SK-N-SH (cell line): ENCODE data around the gene CD83. TPM values are rescaled to one million over a fixed set of nuclear protein-coding genes. Genes with fewer than 3 reads are reported as not detected.

ENCODE experiments used
- CTCF ChIA-PET: fragments of 300-600, 350-600 bp; formaldehyde crosslinking; extraction: SDS; loops from one replicate; lab custom pipeline; 2021; lab: Yijun Ruan, JAX
- POLR2A ChIA-PET: fragments of 350-600 bp; sonication (Branson Sonifier 250); formaldehyde crosslinking; extraction: SDS; loops from one replicate; lab custom pipeline; 2020; ENCODE audit warnings: antibody characterized with exemption, inconsistent platforms; lab: Yijun Ruan, JAX
- DNase-seq: peaks from one replicate; pipeline ENCODE4 v3.0.0; 2012
- H2AFZ ChIP-seq: fragments of 200-600 bp; sonication (generic); 2 replicates; pipeline ENCODE4 v1.8.1; 2016; ENCODE audit warnings: antibody characterized with exemption, mild to moderate bottlenecking, low read depth
- H3F3A ChIP-seq: fragments of 200-600 bp; sonication (generic); replicated peaks from 2 replicates; pipeline ENCODE3; 2016; ENCODE audit warnings: antibody characterized with exemption, mild to moderate bottlenecking; ENCODE audit not compliant: insufficient read depth
- H3K27ac ChIP-seq, 2 experiments: fragments of 200-500 bp in 1 of 2; fragments of 200-600 bp in 1 of 2; sonication (Bioruptor generic) in 1 of 2; sonication (generic), shearing (Covaris generic) in 1 of 2; 2 replicates each; pipeline versions ENCODE4 v1.5.1 to v1.6.1; 2014 to 2016; ENCODE audit warnings: low read depth in 2 of 2, inconsistent platforms in 1 of 2, low read length in 1 of 2, mild to moderate bottlenecking in 1 of 2, mixed read lengths in 1 of 2
- H3K27me3 ChIP-seq: fragments of 200-600 bp; sonication (generic), shearing (Covaris generic); 2 replicates; pipeline ENCODE4 v1.6.1; 2016; ENCODE audit warnings: mixed run types; ENCODE audit not compliant: insufficient read depth
- H3K36me3 ChIP-seq, 2 experiments: fragments of 200-500 bp in 1 of 2; fragments of 200-600 bp in 1 of 2; sonication (Bioruptor generic) in 1 of 2; sonication (generic) in 1 of 2; replicated peaks in 1 of 2; 2 replicates each; pipeline versions ENCODE3 to v1.5.1; 2014 to 2016; ENCODE audit warnings: low read length in 1 of 2, mild to moderate bottlenecking in 1 of 2; ENCODE audit not compliant: insufficient read depth in 2 of 2, control insufficient read depth in 1 of 2
- H3K4me1 ChIP-seq, 2 experiments: fragments of 200-500 bp in 1 of 2; fragments of 200-600 bp in 1 of 2; sonication (Bioruptor generic) in 1 of 2; sonication (generic), shearing (Covaris generic) in 1 of 2; 2 replicates each; pipeline versions ENCODE4 v1.5.1 to v1.6.1; 2014 to 2016; ENCODE audit warnings: low read depth in 1 of 2, low read length in 1 of 2, mixed run types in 1 of 2; ENCODE audit not compliant: insufficient read depth in 2 of 2, control insufficient read depth in 1 of 2
- H3K4me2 ChIP-seq: fragments of 200-600 bp; sonication (generic), shearing (Covaris generic); 2 replicates; pipeline ENCODE4 v1.6.1; 2017; ENCODE audit warnings: mixed run types
- H3K4me3 ChIP-seq, 2 experiments: fragments of 200-500 bp in 1 of 2; fragments of 200-600 bp in 1 of 2; sonication (Bioruptor generic) in 1 of 2; sonication (generic), shearing (Covaris generic) in 1 of 2; 2 replicates each; pipeline versions ENCODE4 v1.5.1 to v1.8.1; 2014 to 2016; ENCODE audit warnings: low read depth in 2 of 2, inconsistent platforms in 1 of 2, low read length in 1 of 2, mild to moderate bottlenecking in 1 of 2, mixed read lengths in 1 of 2, moderate library complexity in 1 of 2
- H3K79me2 ChIP-seq: fragments of 200-600 bp; sonication (generic); 2 replicates; pipeline ENCODE4 v1.8.1; 2017; ENCODE audit warnings: mild to moderate bottlenecking; ENCODE audit not compliant: insufficient read depth
- H3K9ac ChIP-seq: fragments of 200-600 bp; sonication (generic); 2 replicates; pipeline ENCODE4 v1.6.1; 2017; ENCODE audit warnings: mixed run types
- H3K9me2 ChIP-seq: fragments of 200-600 bp; sonication (generic); 2 replicates; pipeline ENCODE4 v1.6.1; 2017; ENCODE audit warnings: mixed run types
- H3K9me3 ChIP-seq: fragments of 200-600 bp; sonication (generic); 2 replicates; pipeline ENCODE4 v1.6.1; 2017; ENCODE audit warnings: mixed run types, mild to moderate bottlenecking, moderate library complexity
- H4K20me1 ChIP-seq: fragments of 200-600 bp; sonication (generic); 2 replicates; pipeline ENCODE4 v1.6.1; 2017; ENCODE audit warnings: mild to moderate bottlenecking, mixed run types; ENCODE audit not compliant: insufficient read depth
- CTCF ChIP-seq: fragments of 200-600 bp; sonication (generic); IDR thresholded peaks from 2 replicates; pipeline ENCODE4 v1.6.1; 2017; ENCODE audit warnings: antibody characterized with exemption, mild to moderate bottlenecking, moderate library complexity
- ELF1 ChIP-seq: IDR thresholded peaks from 2 replicates; pipeline ENCODE4 v1.4.0; 2012
- EP300 ChIP-seq, 2 experiments: IDR thresholded peaks; 2 replicates each; pipeline versions ENCODE4 v1.4.0 to v1.6.1; 2012; ENCODE audit warnings: borderline replicate concordance in 1 of 2, low read depth in 1 of 2, low read length in 1 of 2
- EZH2phosphoT487 ChIP-seq: fragments of 200-600 bp; sonication (generic); IDR thresholded peaks from 2 replicates; pipeline ENCODE4 v1.6.1; 2017; ENCODE audit warnings: low read depth, mixed run types, mild to moderate bottlenecking, antibody characterized with exemption, moderate library complexity, borderline replicate concordance
- FOXJ3 ChIP-seq: sonication (generic); formaldehyde crosslinking; IDR thresholded peaks from 2 replicates; pipeline ENCODE4 v1.5.1; 2020; ENCODE audit warnings: mild to moderate bottlenecking, missing genetic modification reagents
- GABPA ChIP-seq: IDR thresholded peaks from 2 replicates; pipeline ENCODE4 v1.4.0; 2012; ENCODE audit warnings: low read depth, mild to moderate bottlenecking
- MXI1 ChIP-seq: IDR thresholded peaks from 2 replicates; pipeline ENCODE4 v1.6.1; 2012; ENCODE audit warnings: mild to moderate bottlenecking, low read depth, low read length, improper control_type of control experiment
- NFIC ChIP-seq: IDR thresholded peaks from 2 replicates; pipeline ENCODE4 v1.4.0; 2012; ENCODE audit warnings: borderline replicate concordance
- POLR2AphosphoS5 ChIP-seq: IDR thresholded peaks from 2 replicates; pipeline ENCODE4 v1.6.1; 2012; ENCODE audit warnings: low read depth, low read length
- RCOR1 ChIP-seq: fragments of 150-350 bp; IDR thresholded peaks from 2 replicates; pipeline ENCODE4 v1.6.1; 2017; ENCODE audit warnings: antibody characterized with exemption, low read length
- RFX5 ChIP-seq: IDR thresholded peaks from 2 replicates; pipeline ENCODE4 v1.6.1; 2012; ENCODE audit warnings: mild to moderate bottlenecking, improper control_type of control experiment, low read length
- RXRA ChIP-seq: IDR thresholded peaks from 2 replicates; pipeline ENCODE4 v1.4.0; 2012; ENCODE audit warnings: low read depth, mild to moderate bottlenecking, borderline replicate concordance
- SMC3 ChIP-seq: IDR thresholded peaks from 2 replicates; pipeline ENCODE4 v1.6.1; 2012; ENCODE audit warnings: low read depth, low read length, improper control_type of control experiment
- TCF12 ChIP-seq: IDR thresholded peaks from 2 replicates; pipeline ENCODE4 v1.4.0; 2012
- YY1 ChIP-seq: IDR thresholded peaks from 2 replicates; pipeline ENCODE4 v1.4.0; 2012; ENCODE audit warnings: low read depth, mild to moderate bottlenecking
- ZBTB33 ChIP-seq: IDR thresholded peaks from 2 replicates; pipeline ENCODE4 v1.4.0; 2012; ENCODE audit warnings: low read depth, borderline replicate concordance
- WGBS: methylation state at CpG from one replicate; pipeline ENCODE4 v1.1.6; 2017; ENCODE audit warnings: low lambda C conversion rate; 5-methylcytosine and 5-hydroxymethylcytosine counted together
- polyA plus RNA-seq, 3 experiments: library from polyadenylated mRNA; depleted of rRNA; stranded (reverse); fragments of >200 nt; gene quantifications; 2 replicates each; pipeline ENCODE4 v1.2.3, GENCODE V29; 2012

CD83 gene
- polyA plus RNA-seq, 1 of the 3 experiments (the other 2 are of a cell fraction), result 2.0 TPM

- no peak overlapping the region for H2AFZ ChIP-seq
- H3K79me2 ChIP-seq, result no peaks in the 10 kb centered on the region
- no peaks in the 10 kb centered on the region for H3K9me2 ChIP-seq
- no peak overlapping the region for H3K9ac ChIP-seq
- no peak overlapping the region for H3K4me3 ChIP-seq
- H3K4me1 ChIP-seq, result no peaks in the 10 kb centered on the region
- H4K20me1 ChIP-seq, result no peaks in the 10 kb centered on the region
- no peak for DNase-seq
- H3K27me3 ChIP-seq, result no peaks in the 10 kb centered on the region; the same call in 1 of the 2 replicates
- TF ChIP-seq CTCF (no peak), YY1 (no peak), TCF12 (no peak), RCOR1 (no peak), EP300 (IDR thresholded peaks at IDR 0.05; ENCODE audit: borderline replicate concordance in 1 of 2, low read depth in 1 of 2, low read length in 1 of 2) (no peak), NFIC (no peak), MXI1 (no peak), RFX5 (no peak), FOXJ3 (no peak), SMC3 (no peak), EZH2phosphoT487 (no peak), RXRA (no peak), GABPA (no peak), ZBTB33 (no peak)
- ChIA-PET CTCF (interaction anchor here (2.7 kb wide), 1 partner anchor 36 kb away, joined by 10 read pairs; no protein-coding TSS in a partner anchor), POLR2A (no interaction called here)
- H3K36me3 ChIP-seq, result no peaks in the 10 kb centered on the region
- no peaks in the 10 kb centered on the region for H3F3A ChIP-seq
- H3K27ac ChIP-seq, result no peak overlapping the region
- H3K4me2 ChIP-seq, result no peak overlapping the region
- H3K9me3 ChIP-seq, result no peaks in the 10 kb centered on the region
- 89% methylated on average over 3 of the region's 3 CpGs for WGBS
Observed at GRCh38 chr6:14102383-14102782, 15.2 kb upstream of the CD83 start.

GRCh38 chr6:14105547-14105946 is 12.0 kb upstream of the CD83 start:
- H3K4me2 ChIP-seq, result no peak overlapping the region
- H3K4me3 ChIP-seq, result no peak overlapping the region
- H2AFZ ChIP-seq, result no peak overlapping the region
- POLR2A ChIA-PET, result no interaction called here
- no peaks in the 10 kb centered on the region for H3K9me2 ChIP-seq
- TF ChIP-seq NFIC (no peak), ELF1 (no peak), ZBTB33 (no peak), POLR2AphosphoS5 (no peak)
- TF ChIP-seq, all 33 proteins: peak for 0
- Histone ChIP-seq H3K9ac (no peak overlapping the region), H3K9me3 (no peaks in the 10 kb centered on the region), H3F3A (no peaks in the 10 kb centered on the region), H3K4me1 (no peaks in the 10 kb centered on the region), H3K79me2 (no peaks in the 10 kb centered on the region), H3K27me3 (no peaks in the 10 kb centered on the region; the same call in 1 of the 2 replicates), H3K27ac (no peak overlapping the region), H4K20me1 (no peaks in the 10 kb centered on the region), H3K36me3 (no peaks in the 10 kb centered on the region)
- 22% methylated on average over 1 of the region's 1 CpG for WGBS
- CTCF ChIA-PET, result no interaction called here
- no peak for DNase-seq
